Ishikawa (cell line): ENCODE measurements around the gene PCBD2.

Experiments
- CEBPB ChIP-seq: IDR thresholded peaks from 2 replicates; pipeline ENCODE4 v1.6.1; 2012
- CREB1 ChIP-seq: IDR thresholded peaks from 2 replicates; pipeline ENCODE4 v1.6.1; 2012; ENCODE audit warnings: low read depth
- EGR1 ChIP-seq: IDR thresholded peaks from 2 replicates; pipeline ENCODE4 v1.6.1; 2012
- EP300 ChIP-seq: IDR thresholded peaks from 2 replicates; pipeline ENCODE4 v1.6.1; 2012; ENCODE audit warnings: borderline replicate concordance
- MAX ChIP-seq: IDR thresholded peaks from 2 replicates; pipeline ENCODE4 v1.6.1; 2012
- NFIC ChIP-seq: IDR thresholded peaks from 2 replicates; pipeline ENCODE4 v1.6.1; 2012
- TAF1 ChIP-seq: IDR thresholded peaks from 2 replicates; pipeline ENCODE4 v1.6.1; 2012; ENCODE audit warnings: low read depth, mild to moderate bottlenecking
- TCF12 ChIP-seq: IDR thresholded peaks from 2 replicates; pipeline ENCODE4 v1.6.1; 2012; ENCODE audit warnings: low read depth
- TEAD4 ChIP-seq: IDR thresholded peaks from 2 replicates; pipeline ENCODE4 v1.6.1; 2012
- USF1 ChIP-seq: IDR thresholded peaks from 2 replicates; pipeline ENCODE4 v1.6.1; 2012
- YY1 ChIP-seq: IDR thresholded peaks from 2 replicates; pipeline ENCODE4 v1.6.1; 2012; ENCODE audit warnings: low read depth
- ZBTB7A ChIP-seq: IDR thresholded peaks from 2 replicates; pipeline ENCODE4 v1.6.1; 2012; ENCODE audit warnings: low read depth

- TF ChIP-seq NFIC (no peak), CEBPB (no peak), CREB1 (no peak), EP300 (no peak), EGR1 (no peak), YY1 (no peak), MAX (no peak), TEAD4 (no peak), USF1 (no peak), TAF1 (no peak), TCF12 (no peak), ZBTB7A (no peak)
Measured at GRCh38 chr5:134975843-134976242, 70.9 kb downstream of the PCBD2 start.
